MCF 10A (cell line): ENCODE measurements around the gene S100A4. TPM values are rescaled to one million over a fixed set of nuclear protein-coding genes. Genes with fewer than 3 reads are reported as not detected.

Experiments
- BruUV-seq: library from RNA; stranded (reverse); fragments of 400-500 nt; replicated peaks from 2 replicates; lab custom pipeline; 2021; lab: Mats Ljungman, UMichigan
- CTCF ChIA-PET: fragments of 300-600 bp; sonication (Branson Sonifier 250); formaldehyde crosslinking; extraction: SDS; loops from one replicate; lab custom pipeline; 2021; ENCODE audit warnings: antibody characterized with exemption, inconsistent platforms; lab: Yijun Ruan, JAX
- POLR2A ChIA-PET: fragments of 300-600, 350-650 bp; sonication (Branson Sonifier 250); formaldehyde crosslinking; extraction: SDS; loops from one replicate; lab custom pipeline; 2020; ENCODE audit warnings: antibody characterized with exemption, inconsistent platforms; lab: Yijun Ruan, JAX
- DNase-seq: peaks from one replicate; pipeline ENCODE4 v3.0.0-alpha.2; 2018; ENCODE audit not compliant: unreplicated experiment
- H3K27ac Mint-ChIP-seq: one replicate; pipeline ENCODE4 v1.8.0; 2022; ENCODE audit warnings: mild to moderate bottlenecking, low read depth, mixed read lengths; ENCODE audit not compliant: unreplicated experiment
- H3K27me3 Mint-ChIP-seq: one replicate; pipeline ENCODE4 v1.8.0; 2022; ENCODE audit warnings: mixed read lengths; ENCODE audit not compliant: insufficient read depth, unreplicated experiment
- H3K36me3 Mint-ChIP-seq: one replicate; pipeline ENCODE4 v1.8.0; 2022; ENCODE audit warnings: mild to moderate bottlenecking, moderate library complexity, mixed read lengths; ENCODE audit not compliant: insufficient read depth, unreplicated experiment
- H3K4me1 Mint-ChIP-seq: one replicate; pipeline ENCODE4 v1.8.0; 2022; ENCODE audit warnings: mixed read lengths; ENCODE audit not compliant: insufficient read depth, unreplicated experiment
- H3K4me3 Mint-ChIP-seq: one replicate; pipeline ENCODE4 v1.8.0; 2022; ENCODE audit warnings: mild to moderate bottlenecking, moderate library complexity, mixed read lengths; ENCODE audit not compliant: unreplicated experiment
- H3K9me3 Mint-ChIP-seq: one replicate; pipeline ENCODE4 v1.8.0; 2022; ENCODE audit warnings: mixed read lengths; ENCODE audit not compliant: unreplicated experiment
- intact Hi-C: fragments of 100-400 bp; cut with micrococcal nuclease; formaldehyde crosslinking; loops from 2 replicates; pipeline ENCODE4 v1.14.1; 2022
- total RNA-seq: library from RNA; stranded (reverse); gene quantifications from 2 replicates; pipeline ENCODE4 v1.2.3, GENCODE V29; 2022
- TF ChIP-seq, protein P1 (sequence below): fragments of 200-600 bp; IDR thresholded peaks from one replicate; pipeline ENCODE4 v1.8.0; 2022; ENCODE audit warnings: antibody characterized with exemption, mild to moderate bottlenecking; ENCODE audit not compliant: unreplicated experiment

Gene S100A4
- total RNA-seq, 1 experiment from 2014 or later = 60.7 TPM

GRCh38 chr1:153531638-153532037 is 14.0 kb downstream of the S100A4 start:
- BruUV-seq = no TSS peak
- POLR2A ChIA-PET = interaction anchor here (0.7 to 36.1 kb wide), 9 partner anchors 14 to 890 kb away, joined by 3 to 2106 read pairs (median 6); partner anchors contain the start of genes CHTOP, S100A14, S100A16 and S100A2

GRCh38 chr1:153527683-153528040 is 17.9 kb downstream of the S100A4 start:
- Mint-ChIP-seq H3K4me1 (peaks cover 44% of the 10 kb centered on the region), H3K9me3 (no peaks in the 10 kb centered on the region), H3K36me3 (no peaks in the 10 kb centered on the region), H3K4me3 (no peak overlapping the region), H3K27me3 (no peaks in the 10 kb centered on the region), H3K27ac (peak overlapping the region; percentile 85)
- TF ChIP-seq, protein P1, sequence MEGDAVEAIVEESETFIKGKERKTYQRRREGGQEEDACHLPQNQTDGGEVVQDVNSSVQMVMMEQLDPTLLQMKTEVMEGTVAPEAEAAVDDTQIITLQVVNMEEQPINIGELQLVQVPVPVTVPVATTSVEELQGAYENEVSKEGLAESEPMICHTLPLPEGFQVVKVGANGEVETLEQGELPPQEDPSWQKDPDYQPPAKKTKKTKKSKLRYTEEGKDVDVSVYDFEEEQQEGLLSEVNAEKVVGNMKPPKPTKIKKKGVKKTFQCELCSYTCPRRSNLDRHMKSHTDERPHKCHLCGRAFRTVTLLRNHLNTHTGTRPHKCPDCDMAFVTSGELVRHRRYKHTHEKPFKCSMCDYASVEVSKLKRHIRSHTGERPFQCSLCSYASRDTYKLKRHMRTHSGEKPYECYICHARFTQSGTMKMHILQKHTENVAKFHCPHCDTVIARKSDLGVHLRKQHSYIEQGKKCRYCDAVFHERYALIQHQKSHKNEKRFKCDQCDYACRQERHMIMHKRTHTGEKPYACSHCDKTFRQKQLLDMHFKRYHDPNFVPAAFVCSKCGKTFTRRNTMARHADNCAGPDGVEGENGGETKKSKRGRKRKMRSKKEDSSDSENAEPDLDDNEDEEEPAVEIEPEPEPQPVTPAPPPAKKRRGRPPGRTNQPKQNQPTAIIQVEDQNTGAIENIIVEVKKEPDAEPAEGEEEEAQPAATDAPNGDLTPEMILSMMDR = no peak
- no TSS peak for BruUV-seq
- POLR2A ChIA-PET = interaction anchor here (0.6 to 36.1 kb wide), 11 partner anchors 5 to 450 kb away, joined by 3 to 2106 read pairs (median 17); partner anchors contain the start of genes CHTOP, JTB, S100A13 and S100A14
- DNase-seq = no peak
- intact Hi-C loops = loop anchor here (1.0 kb wide), 1 partner anchor 22 kb away; the partner anchor contains the start of gene S100A3
- CTCF ChIA-PET = interaction anchor here (0.8 to 6.6 kb wide), 14 partner anchors 7 to 104 kb away, joined by 3 to 58 read pairs (median 6); partner anchors contain the start of genes S100A14, S100A2, S100A4 and S100A6

More at GRCh38 chr1:153531638-153532037, 14.0 kb downstream of the S100A4 start:
- H3K27me3 Mint-ChIP-seq = no peaks in the 10 kb centered on the region
- H3K9me3 Mint-ChIP-seq = no peaks in the 10 kb centered on the region
- intact Hi-C loops = loop anchor here (5.0 kb wide), 1 partner anchor 141 kb away; the partner anchor contains the start of gene ILF2
- CTCF ChIA-PET = interaction anchor here (0.7 to 11.3 kb wide), 15 partner anchors 7 to 688 kb away, joined by 3 to 224 read pairs (median 15); partner anchors contain the start of genes S100A14, S100A16, S100A2 and S100A3
- peaks cover 27% of the 10 kb centered on the region for H3K36me3 Mint-ChIP-seq
- H3K4me3 Mint-ChIP-seq = no peak overlapping the region
- no peak for DNase-seq
- TF ChIP-seq, protein P1 = no peak
- no peak overlapping the region for H3K27ac Mint-ChIP-seq
- H3K4me1 Mint-ChIP-seq = peaks cover 50% of the 10 kb centered on the region

GRCh38 chr1:153527023-153527682 is 18.5 kb downstream of the S100A4 start:
- Mint-ChIP-seq H3K36me3 (no peaks in the 10 kb centered on the region), H3K27ac (peak overlapping the region; percentile 85), H3K4me3 (peak overlapping the region; percentile 29), H3K27me3 (no peaks in the 10 kb centered on the region), H3K4me1 (peaks cover 39% of the 10 kb centered on the region), H3K9me3 (no peaks in the 10 kb centered on the region)
- DNase-seq = peak; percentile 98
- CTCF ChIA-PET = interaction anchor here (0.7 to 6.6 kb wide), 17 partner anchors 8 to 104 kb away, joined by 3 to 58 read pairs (median 5); partner anchors contain the start of genes S100A14, S100A2, S100A4 and S100A6
- TF ChIP-seq, protein P1 = no peak
- intact Hi-C loops = loop anchor here (1.0 kb wide), 1 partner anchor 22 kb away; the partner anchor contains the start of gene S100A3
- BruUV-seq = no TSS peak
- POLR2A ChIA-PET = interaction anchor here (0.6 to 36.1 kb wide), 20 partner anchors 6 to 966 kb away, joined by 3 to 2106 read pairs (median 6); partner anchors contain the start of genes CHTOP, ILF2, JTB and S100A13

DNA sequence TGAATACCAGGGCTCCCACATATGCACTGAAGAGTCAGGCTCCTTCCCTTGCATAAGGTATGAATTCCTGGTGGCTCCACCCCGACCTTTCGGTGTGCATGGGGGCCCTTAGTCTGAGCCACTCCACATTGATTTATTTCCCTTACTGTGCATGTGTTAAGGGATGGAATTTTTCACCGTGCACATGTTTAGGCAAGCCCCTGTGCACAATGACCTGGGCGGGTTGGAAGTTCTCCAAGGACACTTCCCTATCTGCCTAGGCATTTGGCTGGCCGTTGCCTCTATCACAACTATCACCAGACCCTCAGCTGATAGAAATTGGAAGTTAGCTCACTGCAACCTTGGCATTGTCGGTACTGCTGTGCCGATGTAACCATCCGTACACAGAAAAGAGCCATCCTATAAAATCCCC is 19.5 kb downstream of the S100A4 start:
- BruUV-seq = no TSS peak
- no peaks in the 10 kb centered on the region for H3K36me3 Mint-ChIP-seq
- peak; percentile 94 for DNase-seq
- peaks cover 38% of the 10 kb centered on the region for H3K4me1 Mint-ChIP-seq
- H3K4me3 Mint-ChIP-seq = peak overlapping the region; percentile 29
- H3K9me3 Mint-ChIP-seq = no peaks in the 10 kb centered on the region
- intact Hi-C loops = no loop called here
- H3K27me3 Mint-ChIP-seq = no peaks in the 10 kb centered on the region
- ChIA-PET POLR2A (interaction anchor here (0.6 to 36.1 kb wide), 21 partner anchors 7 to 697 kb away, joined by 3 to 2106 read pairs (median 6); partner anchors contain the start of genes CHTOP, ILF2, S100A13 and S100A14), CTCF (interaction anchor here (0.6 to 6.6 kb wide), 17 partner anchors 9 to 987 kb away, joined by 3 to 58 read pairs (median 10); partner anchors contain the start of genes S100A2 and S100A6)
- TF ChIP-seq, protein P1 = no peak
- peak overlapping the region; percentile 85 for H3K27ac Mint-ChIP-seq
